ENCODE results near the gene RHOA.

Gene RHOA

DNA sequence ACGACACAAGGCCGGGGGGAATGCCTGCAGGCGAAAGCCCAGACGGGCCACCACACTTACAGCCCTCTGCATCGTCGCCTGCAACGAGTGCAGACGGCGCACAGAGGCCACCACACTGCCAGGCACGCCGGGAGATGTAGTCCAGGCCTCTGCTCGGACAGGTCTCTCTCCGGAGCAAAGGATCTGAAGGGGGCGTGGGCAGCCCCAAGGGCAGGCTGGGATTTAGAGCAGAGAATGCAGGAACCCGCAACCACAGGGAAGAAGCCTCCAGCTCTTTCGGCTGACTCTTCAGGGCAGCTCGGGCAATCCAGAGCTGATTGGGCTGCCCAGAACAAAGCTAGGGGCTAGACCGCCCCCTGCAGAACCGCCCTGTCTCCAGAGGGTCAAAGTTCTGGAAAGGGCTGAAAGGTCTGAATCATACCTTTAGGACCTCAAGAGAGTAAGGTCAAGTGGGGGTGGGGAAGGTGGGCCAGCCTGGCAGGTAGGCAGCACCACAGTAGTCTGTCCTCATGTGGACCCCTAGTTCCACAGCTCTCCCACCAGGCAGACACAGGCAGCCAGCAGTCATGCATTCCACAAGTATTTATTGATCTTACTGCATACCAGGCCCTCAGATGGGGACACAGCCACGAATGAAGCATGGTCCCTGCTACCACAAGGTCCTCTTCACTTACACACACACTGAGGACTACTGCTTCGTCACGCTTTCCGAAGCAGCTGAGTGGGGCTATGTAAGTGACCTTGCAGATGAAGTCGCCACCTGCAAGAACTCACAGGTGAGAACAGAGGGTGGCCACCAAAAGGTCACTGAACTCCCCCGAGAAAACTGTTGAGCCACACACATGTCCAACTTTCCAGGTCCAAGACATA lies 10.8 kb upstream of the RHOA start, which contains the start of gene AMT:
TSS of gene AMT (minus strand) at position 95 of the 870 bp plus-strand sequence. CDS start at position 72, 23 bp downstream.
- Histone ChIP-seq H3K4me2 (ENCODE audit: low read length) (peak within 1 kb of the TSS; percentile 84), H3K18ac (ENCODE audit: low read length) (peak within 1 kb of the TSS; percentile 26), H2AK5ac (ENCODE audit: low read length) (peak within 1 kb of the TSS; percentile 5), H3K4me1 (ENCODE audit: control insufficient read depth in 1 of 2, insufficient read depth in 2 of 2, low read length in 2 of 2) (peaks cover 27 to 30% of the 10 kb centered on the region in 2 experiments), H3K9me3 (ENCODE audit: insufficient read depth, low read depth, low read length) (no peaks in the 10 kb centered on the region), H3K4me3 (ENCODE audit: low read depth, low read length) (peak within 1 kb of the TSS; percentile 70), H3K9ac (ENCODE audit: low read length) (peak within 1 kb of the TSS; percentile 19), H2BK5ac (ENCODE audit: low read depth, low read length, poor library complexity) (peak within 1 kb of the TSS; percentile 25), H3K27me3 (ENCODE audit: insufficient read depth, low read length) (no peaks in the 10 kb centered on the region), H3K79me1 (ENCODE audit: low read length) (peaks cover 17% of the 10 kb centered on the region), H3K23ac (ENCODE audit: low read length) (no peak within 1 kb of the TSS), H4K12ac (ENCODE audit: low read depth, low read length) (peak within 1 kb of the TSS; percentile 3), H3K27ac (ENCODE audit: low read depth, low read length) (peak within 1 kb of the TSS; percentile 65), H3K36me3 (ENCODE audit: control insufficient read depth in 1 of 2, insufficient read depth in 2 of 2, low read length in 2 of 2) (peaks cover 18 to 20% of the 10 kb centered on the region in 2 experiments), H2BK120ac (ENCODE audit: insufficient read depth, low read length, poor library complexity) (peak within 1 kb of the TSS; percentile 4), H3K14ac (ENCODE audit: low read length) (peak within 1 kb of the TSS; percentile 47), H2AFZ (ENCODE audit: insufficient read depth, low read length, poor library complexity) (peak within 1 kb of the TSS; percentile 13), H2BK12ac (ENCODE audit: low read length) (no peak within 1 kb of the TSS), H3K4ac (ENCODE audit: low read depth, low read length) (peak within 1 kb of the TSS; percentile 2), H4K8ac (ENCODE audit: low read depth, low read length) (peak within 1 kb of the TSS; percentile 64), H3K79me2 (ENCODE audit: control insufficient read depth, insufficient read depth, low read length, poor library complexity) (no peaks in the 10 kb centered on the region), H4K91ac (ENCODE audit: low read depth, low read length) (peak within 1 kb of the TSS; percentile 49)
- no CpG with 5 or more reads among the region's 25 CpGs for WGBS (ENCODE audit: extremely low coverage, insufficient coverage, insufficient read length)
- peak; percentile 84 to 91 for DNase-seq

DNA sequence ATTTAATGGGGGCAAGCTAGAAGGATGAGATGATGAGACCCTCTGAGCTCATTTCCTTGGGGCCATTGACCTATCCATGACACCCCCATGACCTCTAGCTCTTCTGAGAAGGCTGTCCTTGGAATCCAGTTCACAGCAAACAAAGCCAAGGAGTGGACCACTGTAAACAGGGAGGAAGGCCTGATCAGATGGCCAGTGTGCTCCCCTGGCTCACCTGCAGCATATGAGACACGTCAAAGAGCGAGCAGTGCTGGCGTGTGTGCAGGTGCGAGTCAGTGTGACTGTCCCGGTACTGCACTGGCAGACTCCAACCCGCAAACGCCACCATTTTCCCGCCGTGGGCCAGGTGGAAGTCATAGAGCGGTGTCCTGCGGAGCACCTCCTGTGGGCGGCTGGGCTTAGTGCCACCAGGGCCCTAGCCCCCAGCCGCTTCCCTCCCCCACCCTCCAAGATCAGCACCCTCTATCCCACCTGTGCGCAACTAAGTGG lies 10.2 kb upstream of the RHOA start:
- peak overlapping the region; percentile 5 for H2BK5ac ChIP-seq (ENCODE audit: low read depth, low read length, poor library complexity)
- H3K79me2 ChIP-seq (ENCODE audit: control insufficient read depth, insufficient read depth, low read length, poor library complexity), result no peaks in the 10 kb centered on the region
- peak overlapping the region; percentile 13 for H2AFZ ChIP-seq (ENCODE audit: insufficient read depth, low read length, poor library complexity)
- H3K14ac ChIP-seq (ENCODE audit: low read length), result peak overlapping the region; percentile 47
- H3K4ac ChIP-seq (ENCODE audit: low read depth, low read length), result peak overlapping the region; percentile 2
- peaks cover 18 to 20% of the 10 kb centered on the region in 2 experiments for H3K36me3 ChIP-seq (ENCODE audit: control insufficient read depth in 1 of 2, insufficient read depth in 2 of 2, low read length in 2 of 2)
- peaks cover 34 to 37% of the 10 kb centered on the region in 2 experiments for H3K4me1 ChIP-seq (ENCODE audit: control insufficient read depth in 1 of 2, insufficient read depth in 2 of 2, low read length in 2 of 2)
- H3K9ac ChIP-seq (ENCODE audit: low read length), result peak overlapping the region; percentile 19
- peak overlapping the region; percentile 5 for H2AK5ac ChIP-seq (ENCODE audit: low read length)
- peak overlapping the region; percentile 70 for H3K4me3 ChIP-seq (ENCODE audit: low read depth, low read length)
- H3K79me1 ChIP-seq (ENCODE audit: low read length), result peaks cover 21% of the 10 kb centered on the region
- no peaks in the 10 kb centered on the region for H3K27me3 ChIP-seq (ENCODE audit: insufficient read depth, low read length)
- H3K18ac ChIP-seq (ENCODE audit: low read length), result peak overlapping the region; percentile 25
- no peak overlapping the region for H2BK12ac ChIP-seq (ENCODE audit: low read length)
- no peak overlapping the region for H3K23ac ChIP-seq (ENCODE audit: low read length)
- H4K91ac ChIP-seq (ENCODE audit: low read depth, low read length), result peak overlapping the region; percentile 47
- WGBS (ENCODE audit: extremely low coverage, insufficient coverage, insufficient read length), result no CpG with 5 or more reads among the region's 14 CpGs
- no peaks in the 10 kb centered on the region for H3K9me3 ChIP-seq (ENCODE audit: insufficient read depth, low read depth, low read length)
- peak overlapping the region; percentile 4 for H2BK120ac ChIP-seq (ENCODE audit: insufficient read depth, low read length, poor library complexity)
- peak in 1 of 2 donors; percentile 36 for DNase-seq
- H4K8ac ChIP-seq (ENCODE audit: low read depth, low read length), result peak overlapping the region; percentile 56
- H4K12ac ChIP-seq (ENCODE audit: low read depth, low read length), result peak overlapping the region; percentile 3
- peak overlapping the region; percentile 84 for H3K4me2 ChIP-seq (ENCODE audit: low read length)
- H3K27ac ChIP-seq (ENCODE audit: low read depth, low read length), result peak overlapping the region; percentile 65

DNA sequence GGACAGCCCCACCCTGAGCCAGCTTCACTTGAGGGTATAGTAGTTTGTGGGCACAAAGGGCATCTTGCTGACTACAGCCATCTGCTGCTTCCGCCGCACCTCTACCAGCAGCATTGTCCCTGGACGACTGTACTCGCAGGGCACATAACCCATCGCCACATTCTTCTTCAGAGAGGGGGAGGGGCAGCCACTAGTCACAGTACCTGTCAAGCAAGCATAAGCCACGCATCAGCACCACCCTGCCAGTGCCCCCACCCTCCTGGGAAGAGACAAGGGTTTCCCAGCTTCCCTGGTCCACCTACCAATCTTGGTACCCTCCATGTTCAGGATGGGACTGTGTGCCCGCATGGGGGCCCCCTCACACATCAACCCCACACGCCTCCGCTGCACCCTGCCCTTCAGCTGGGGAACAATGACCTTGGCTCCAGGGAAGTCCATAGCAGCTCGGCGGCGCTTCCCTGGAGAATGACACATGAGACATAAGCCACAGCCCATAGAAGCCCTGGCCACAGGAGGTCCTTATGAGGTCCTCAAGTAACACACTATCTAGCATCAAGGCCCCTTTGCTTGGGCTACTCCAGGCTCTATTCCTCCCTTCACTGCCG lies 5.8 kb upstream of the RHOA start:
- Histone ChIP-seq H3K4me2 (ENCODE audit: low read length) (no peak overlapping the region), H2BK120ac (ENCODE audit: insufficient read depth, low read length, poor library complexity) (no peak overlapping the region), H3K4me1 (ENCODE audit: control insufficient read depth in 1 of 2, insufficient read depth in 2 of 2, low read length in 2 of 2) (peaks cover 40 to 45% of the 10 kb centered on the region in 2 experiments), H4K12ac (ENCODE audit: low read depth, low read length) (no peak overlapping the region), H2AFZ (ENCODE audit: insufficient read depth, low read length, poor library complexity) (no peak overlapping the region), H3K4ac (ENCODE audit: low read depth, low read length) (no peak overlapping the region), H3K4me3 (ENCODE audit: low read depth, low read length) (no peak overlapping the region), H2AK5ac (ENCODE audit: low read length) (peak overlapping the region; percentile 36), H3K14ac (ENCODE audit: low read length) (peak overlapping the region; percentile 21), H3K9me3 (ENCODE audit: insufficient read depth, low read depth, low read length) (no peaks in the 10 kb centered on the region), H4K91ac (ENCODE audit: low read depth, low read length) (peak overlapping the region; percentile 5), H4K8ac (ENCODE audit: low read depth, low read length) (no peak overlapping the region), H3K18ac (ENCODE audit: low read length) (peak overlapping the region; percentile 10), H3K23ac (ENCODE audit: low read length) (no peak overlapping the region), H2BK5ac (ENCODE audit: low read depth, low read length, poor library complexity) (no peak overlapping the region), H3K9ac (ENCODE audit: low read length) (no peak overlapping the region), H3K36me3 (ENCODE audit: control insufficient read depth in 1 of 2, insufficient read depth in 2 of 2, low read length in 2 of 2) (peaks cover 2 to 11% of the 10 kb centered on the region in 2 experiments), H3K27ac (ENCODE audit: low read depth, low read length) (no peak overlapping the region), H2BK12ac (ENCODE audit: low read length) (no peak overlapping the region), H3K79me1 (ENCODE audit: low read length) (peaks cover 18% of the 10 kb centered on the region), H3K79me2 (ENCODE audit: control insufficient read depth, insufficient read depth, low read length, poor library complexity) (no peaks in the 10 kb centered on the region), H3K27me3 (ENCODE audit: insufficient read depth, low read length) (no peaks in the 10 kb centered on the region)
- DNase-seq, result peak; percentile 86
- no CpG with 5 or more reads among the region's 13 CpGs for WGBS (ENCODE audit: extremely low coverage, insufficient coverage, insufficient read length)

DNA sequence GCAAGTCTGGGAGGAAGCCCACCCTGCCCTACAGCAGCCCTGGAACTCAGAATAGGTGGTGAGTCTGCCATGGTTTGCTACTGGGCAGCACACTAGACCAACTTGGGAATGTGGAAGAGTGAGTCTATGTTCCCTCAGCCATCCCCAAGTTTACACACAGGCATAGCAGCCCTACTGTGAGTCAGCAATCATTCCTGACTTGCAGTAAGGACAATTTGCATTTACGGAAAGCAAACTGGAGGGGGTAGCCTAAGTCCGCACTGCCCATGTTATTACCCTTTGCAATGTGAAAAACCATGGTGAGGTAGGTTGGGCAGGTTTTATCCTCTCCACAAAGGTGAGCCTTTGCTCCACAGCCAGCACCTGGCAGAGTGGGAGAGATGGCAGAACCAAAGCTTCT lies 5.1 kb upstream of the RHOA start:
- no peak overlapping the region for H2BK120ac ChIP-seq (ENCODE audit: insufficient read depth, low read length, poor library complexity)
- no peak overlapping the region for H3K23ac ChIP-seq (ENCODE audit: low read length)
- H4K91ac ChIP-seq (ENCODE audit: low read depth, low read length), result peak overlapping the region; percentile 5
- peaks cover 18% of the 10 kb centered on the region for H3K79me1 ChIP-seq (ENCODE audit: low read length)
- no peak overlapping the region for H2BK12ac ChIP-seq (ENCODE audit: low read length)
- no peak overlapping the region for H2AK5ac ChIP-seq (ENCODE audit: low read length)
- WGBS (ENCODE audit: extremely low coverage, insufficient coverage, insufficient read length), result no CpG with 5 or more reads among the region's 2 CpGs
- peaks cover 4% of the 10 kb centered on the region for H3K79me2 ChIP-seq (ENCODE audit: control insufficient read depth, insufficient read depth, low read length, poor library complexity)
- H3K4me1 ChIP-seq (ENCODE audit: control insufficient read depth in 1 of 2, insufficient read depth in 2 of 2, low read length in 2 of 2), result peaks cover 38 to 46% of the 10 kb centered on the region in 2 experiments
- H3K9ac ChIP-seq (ENCODE audit: low read length), result no peak overlapping the region
- H3K18ac ChIP-seq (ENCODE audit: low read length), result no peak overlapping the region
- DNase-seq, result peak; percentile 90
- no peak overlapping the region for H4K8ac ChIP-seq (ENCODE audit: low read depth, low read length)
- no peak overlapping the region for H2AFZ ChIP-seq (ENCODE audit: insufficient read depth, low read length, poor library complexity)
- H3K27ac ChIP-seq (ENCODE audit: low read depth, low read length), result no peak overlapping the region
- H3K4ac ChIP-seq (ENCODE audit: low read depth, low read length), result no peak overlapping the region
- H2BK5ac ChIP-seq (ENCODE audit: low read depth, low read length, poor library complexity), result no peak overlapping the region
- peaks cover 2 to 11% of the 10 kb centered on the region in 2 experiments for H3K36me3 ChIP-seq (ENCODE audit: control insufficient read depth in 1 of 2, insufficient read depth in 2 of 2, low read length in 2 of 2)
- peaks cover 2% of the 10 kb centered on the region for H3K9me3 ChIP-seq (ENCODE audit: insufficient read depth, low read depth, low read length)
- no peaks in the 10 kb centered on the region for H3K27me3 ChIP-seq (ENCODE audit: insufficient read depth, low read length)
- peak overlapping the region; percentile 19 for H3K14ac ChIP-seq (ENCODE audit: low read length)
- no peak overlapping the region for H4K12ac ChIP-seq (ENCODE audit: low read depth, low read length)
- no peak overlapping the region for H3K4me3 ChIP-seq (ENCODE audit: low read depth, low read length)
- no peak overlapping the region for H3K4me2 ChIP-seq (ENCODE audit: low read length)
